ENCODE data around the gene ALMS1. TPM values are rescaled to one million over a fixed set of nuclear protein-coding genes. Genes with fewer than 3 reads are reported as not detected.
A peak's percentile ranks its signal among the peaks of the same experiment; 100 is the strongest.
"Not testable (repeated sequence)": the region's sequence is repeated elsewhere in the genome, so short reads cannot be mapped to it uniquely, and the experiment has no call there.

ALMS1 gene
- total RNA-seq, 8 experiments from 2014 or later: 8.1 to 60.2 (median 39.2) TPM

DNA sequence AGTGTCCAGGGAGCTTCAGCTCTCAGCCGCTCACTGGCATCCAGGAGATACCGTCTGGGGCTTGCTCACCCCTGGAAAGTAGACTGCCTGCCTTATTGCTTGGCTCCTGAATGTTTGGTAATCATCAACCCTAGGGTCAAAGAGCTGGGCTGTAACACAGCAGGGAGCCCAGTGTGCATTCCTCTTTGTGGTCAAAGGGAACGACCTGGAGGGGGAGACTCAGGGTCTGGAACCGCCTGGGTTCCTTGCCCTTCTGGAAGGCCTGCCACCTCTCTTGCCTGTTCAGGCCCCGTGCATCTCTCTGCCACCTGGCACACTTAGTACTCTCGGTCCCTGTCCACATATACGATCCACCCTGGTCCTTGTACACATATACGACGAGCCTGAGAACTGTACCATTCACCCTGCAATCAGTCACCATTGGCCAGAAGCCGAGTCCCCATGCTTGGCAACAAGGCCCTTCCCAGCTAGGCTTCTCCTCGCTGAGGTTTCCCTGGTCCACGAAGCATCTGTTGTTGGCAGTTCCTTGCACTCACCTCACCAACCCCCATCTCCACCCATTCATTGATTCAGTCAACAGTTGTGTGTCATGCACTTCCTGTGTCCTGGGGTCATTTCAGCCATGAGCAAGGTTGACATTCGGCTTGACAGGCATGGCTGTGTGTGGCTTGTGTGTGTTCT, 256.8 kb downstream of the ALMS1 start, which contains the start of gene NAT8:
NAT8 (minus strand) TSS at position 85 of the 681 bp plus-strand sequence. CDS start 794 bp downstream, outside the sequence.
- no peak for ATAC-seq (replicated peaks in 6 of 8)
- in situ Hi-C loops (cut with MboI; ENCODE audit: low pct_unique_long_range_greater_than_20kb in 2 of 9, low sequenced_read_pairs in 9 of 9, unreplicated experiment in 9 of 9): no loop called here
- H3K27ac ChIP-seq: no peak within 1 kb of the TSS

GRCh38 chr2:73647690-73648089, 262.1 kb downstream of the ALMS1 start:
- H3K27ac ChIP-seq, H3K4me3 ChIP-seq: not testable (repeated sequence)
- 80 to 96% (median 90%) methylated on average over 4 to 5 of the region's 10 CpGs; no CpG with 5 or more reads in 6 of the 10 experiments for WGBS, 10 experiments

More for the DNA sequence above, 256.8 kb downstream of the ALMS1 start, which contains the start of gene NAT8:
- 20 to 80% (median 79%) methylated on average over 1 to 7 of the region's 13 CpGs; no CpG with 5 or more reads in 6 of the 10 experiments for WGBS, 10 experiments
- no peaks in the 10 kb centered on the region for H3K4me1 ChIP-seq (replicated peaks in 1 of 2)
- H3K4me3 ChIP-seq: no peak within 1 kb of the TSS

GRCh38 chr2:73651591-73652230, 266.1 kb downstream of the ALMS1 start:
- Histone ChIP-seq H3K4me1 (replicated peaks in 1 of 2) (no peaks in the 10 kb centered on the region), H3K27ac (no peak overlapping the region), H3K4me3 (no peak overlapping the region)
- in situ Hi-C loops (cut with MboI; ENCODE audit: low pct_unique_long_range_greater_than_20kb in 2 of 9, low sequenced_read_pairs in 9 of 9, unreplicated experiment in 9 of 9): no loop called here
- ATAC-seq (replicated peaks in 6 of 8): peak in 1 of 8 experiments; percentile 36
- WGBS, 10 experiments: 20 to 100% (median 50%) methylated on average over 1 to 5 of the region's 6 CpGs; no CpG with 5 or more reads in 1 of the 10 experiments

More at GRCh38 chr2:73647690-73648089, 262.1 kb downstream of the ALMS1 start:
- in situ Hi-C loops (cut with MboI; ENCODE audit: low pct_unique_long_range_greater_than_20kb in 2 of 9, low sequenced_read_pairs in 9 of 9, unreplicated experiment in 9 of 9); ATAC-seq (replicated peaks in 6 of 8); H3K4me1 ChIP-seq (replicated peaks in 1 of 2): not testable (repeated sequence)

DNA sequence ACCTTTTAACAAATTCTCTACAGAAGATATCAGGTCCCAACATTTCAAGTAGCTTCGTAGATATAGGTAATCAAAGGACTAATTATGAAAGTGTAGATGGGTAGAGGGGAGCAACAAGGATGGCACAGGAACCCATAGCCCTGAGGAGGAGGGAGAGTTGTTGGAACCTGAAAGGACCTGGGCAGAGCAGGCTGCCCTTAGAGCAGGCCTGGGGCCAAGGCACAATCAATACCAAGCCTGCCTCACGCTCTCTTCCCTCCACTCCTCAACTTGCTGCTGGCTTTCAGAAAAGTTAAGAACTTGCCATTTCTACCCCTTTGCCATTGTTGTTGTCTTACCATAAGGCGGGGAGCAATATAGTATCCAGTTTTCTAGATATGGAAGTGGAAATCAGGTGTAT, 266.7 kb downstream of the ALMS1 start:
- H3K4me1 ChIP-seq (replicated peaks in 1 of 2): no peaks in the 10 kb centered on the region
- no peak overlapping the region for H3K27ac ChIP-seq
- in situ Hi-C loops (cut with MboI; ENCODE audit: low pct_unique_long_range_greater_than_20kb in 2 of 9, low sequenced_read_pairs in 9 of 9, unreplicated experiment in 9 of 9): no loop called here
- no peak overlapping the region for H3K4me3 ChIP-seq
- WGBS, 10 experiments: 57 to 100% (median 73%) methylated on average over 1 to 2 of the region's 3 CpGs; no CpG with 5 or more reads in 3 of the 10 experiments
- ATAC-seq (replicated peaks in 6 of 8): no peak

DNA sequence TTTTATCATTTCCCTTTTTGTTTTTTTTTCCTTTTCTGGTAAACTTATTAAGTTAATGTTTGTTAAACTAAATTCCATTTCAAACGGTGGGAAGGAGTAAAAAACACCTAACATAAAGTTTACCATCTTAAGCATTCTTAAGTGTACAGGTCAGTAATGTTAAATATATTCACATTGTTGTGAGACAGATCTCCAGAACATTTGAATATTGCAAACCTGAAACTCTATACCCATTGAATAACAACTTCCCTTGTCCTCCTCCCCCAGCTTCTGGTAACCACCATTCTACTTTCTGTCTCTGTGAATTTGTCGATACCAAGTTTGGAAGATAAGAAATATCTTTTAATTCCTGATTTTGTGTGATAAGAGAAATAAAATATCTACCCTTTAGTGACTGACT, 268.5 kb downstream of the ALMS1 start:
- Histone ChIP-seq H3K4me1 (replicated peaks in 1 of 2) (no peaks in the 10 kb centered on the region), H3K4me3 (no peak overlapping the region), H3K27ac (no peak overlapping the region)
- ATAC-seq (replicated peaks in 6 of 8): peak in 2 of 8 experiments; percentile 80 to 93
- in situ Hi-C loops (cut with MboI; ENCODE audit: low pct_unique_long_range_greater_than_20kb in 2 of 9, low sequenced_read_pairs in 9 of 9, unreplicated experiment in 9 of 9): no loop called here
- 23 to 94% (median 61%) methylated on average over 1 to 2 of the region's 2 CpGs for WGBS, 10 experiments

Other genes starting within 250 kb of the ALMS1 start
- gene NOTO, start 183.3 kb upstream of the ALMS1 start, total RNA-seq: under 1 TPM in 7 of 8 experiments, not detected in 1; 0.13 to 0.70 (median 0.16) TPM
- gene SMYD5, start 171.6 kb upstream of the ALMS1 start, total RNA-seq: 10 to 100 TPM; 21.2 to 34.2 (median 24.1) TPM
- 10 to 100 TPM; 13.2 to 19.5 (median 16.0) TPM for gene PRADC1, start 152.6 kb upstream of the ALMS1 start, total RNA-seq
- 100 to 1,000 TPM; 230 to 423 (median 329) TPM for gene CCT7, start 151.5 kb upstream of the ALMS1 start, total RNA-seq
- 1 to 10 TPM; 3.9 to 7.6 (median 5.6) TPM for gene FBXO41, start 101.4 kb upstream of the ALMS1 start, total RNA-seq
- gene EGR4, start 92.3 kb upstream of the ALMS1 start, total RNA-seq: under 1 TPM in 4 of 8 experiments, not detected in 4; 0.09 to 0.47 (median 0.24) TPM